Suprapubic skin (tissue), 4 donors: Measurements from ENCODE around the gene COLGALT1.
"Not testable (repeated sequence)": the region's sequence is repeated elsewhere in the genome, so short reads cannot be mapped to it uniquely, and the experiment has no call there.

Experiments
- CTCF ChIP-seq, 2 donors: fragments of 200-600 bp in 1 of 2; fragments of 450-650 bp in 1 of 2; sonication (generic) in 1 of 2; IDR thresholded peaks; one replicate each; pipeline ENCODE4 v1.5.1; 2016 to 2019; ENCODE audit warnings: antibody characterized with exemption in 2 of 2, mild to moderate bottlenecking in 1 of 2, moderate library complexity in 1 of 2
- EP300 ChIP-seq: sonication (generic); formaldehyde crosslinking; IDR thresholded peaks from one replicate; pipeline ENCODE4 v1.6.1; 2017; ENCODE audit warnings: antibody characterized with exemption
- POLR2A ChIP-seq, 2 donors: fragments of 450-650 bp; IDR thresholded peaks; one replicate each; pipeline ENCODE4 v1.6.1; 2017; ENCODE audit warnings: antibody characterized with exemption in 2 of 2, mild to moderate bottlenecking in 2 of 2, moderate library complexity in 2 of 2
- POLR2AphosphoS5 ChIP-seq, 3 donors: sonication (generic); formaldehyde crosslinking; IDR thresholded peaks; one replicate each; pipeline ENCODE4 v1.6.1; 2017; ENCODE audit warnings: antibody characterized with exemption in 3 of 3

- TF ChIP-seq POLR2A (IDR thresholded peaks at IDR 0.05); CTCF (IDR thresholded peaks at IDR 0.05); POLR2AphosphoS5 (IDR thresholded peaks at IDR 0.05); EP300: not testable (repeated sequence)
Measured at GRCh38 chr19:17585395-17585794, 29.9 kb downstream of the COLGALT1 start.
